GM21515 (cell line): Measurements from ENCODE around the gene COL5A3.
"Not testable (repeated sequence)": the region's sequence is repeated elsewhere in the genome, so short reads cannot be mapped to it uniquely, and the experiment has no call there.

ENCODE experiments used
- ATAC-seq: cut with Tn5 transposase; IDR thresholded peaks from one replicate; pipeline ENCODE4 v1.9.1; 2021; ENCODE audit not compliant: unreplicated experiment

COL5A3 gene

GRCh38 chr19:10010247-10010691 is at the start of gene COL5A3:
COL5A3 (minus strand) TSS chr19:10010504; CDS start chr19:10010385, 119 bp downstream.
- no peak for ATAC-seq

- no peak for ATAC-seq
These were observed 42.5 kb upstream of the COL5A3 start for GRCh38 chr19:10052602-10053360.

- no peak for ATAC-seq
These were observed 39.3 kb upstream of the COL5A3 start for GRCh38 chr19:10049626-10050025.

- no peak for ATAC-seq
These were observed 35.1 kb upstream of the COL5A3 start for GRCh38 chr19:10045371-10045770.

GRCh38 chr19:10044390-10044789 is 34.1 kb upstream of the COL5A3 start:
- ATAC-seq, result no peak

GRCh38 chr19:10043286-10043927 is 33.1 kb upstream of the COL5A3 start:
- ATAC-seq, result no peak

- ATAC-seq, result no peak
These were observed 27.5 kb upstream of the COL5A3 start for GRCh38 chr19:10037809-10038208.

GRCh38 chr19:10037367-10037766 is 27.1 kb upstream of the COL5A3 start:
- no peak for ATAC-seq

GRCh38 chr19:10036601-10037071 is 26.3 kb upstream of the COL5A3 start:
- no peak for ATAC-seq

GRCh38 chr19:10033614-10034013 is 23.3 kb upstream of the COL5A3 start:
- no peak for ATAC-seq

GRCh38 chr19:10027158-10027997 is 17.1 kb upstream of the COL5A3 start:
- ATAC-seq, result peak; percentile 58

GRCh38 chr19:10026744-10027143 is 16.4 kb upstream of the COL5A3 start:
- no peak for ATAC-seq

GRCh38 chr19:10023096-10023495 is 12.8 kb upstream of the COL5A3 start:
- ATAC-seq, result not testable (repeated sequence)

- ATAC-seq, result no peak
These were observed 11.6 kb upstream of the COL5A3 start for GRCh38 chr19:10021863-10022262.

GRCh38 chr19:10021446-10021845 is 11.1 kb upstream of the COL5A3 start:
- ATAC-seq, result no peak

- no peak for ATAC-seq
These were observed 10.5 kb upstream of the COL5A3 start for GRCh38 chr19:10020851-10021250.

- ATAC-seq, result no peak
These were observed 8.9 kb upstream of the COL5A3 start for GRCh38 chr19:10019246-10019645.

GRCh38 chr19:10018786-10019185 is 8.5 kb upstream of the COL5A3 start:
- no peak for ATAC-seq

GRCh38 chr19:10018263-10018662 is 8.0 kb upstream of the COL5A3 start:
- no peak for ATAC-seq

GRCh38 chr19:10013834-10014618 is 3.7 kb upstream of the COL5A3 start:
- ATAC-seq, result no peak

GRCh38 chr19:10013316-10013715 is 3.0 kb upstream of the COL5A3 start, which contains the start of gene RDH8:
RDH8 (plus strand) TSS chr19:10013483; CDS start chr19:10013498, 15 bp downstream.
- no peak for ATAC-seq
